WTC11 (cell line): Measurements from ENCODE around the gene ATAD3C. TPM values are rescaled to one million over a fixed set of nuclear protein-coding genes. Genes with fewer than 3 reads are reported as not detected.
A peak's percentile ranks its signal among the peaks of the same experiment; 100 is the strongest.

Experiments used
- ATAC-seq: fragments of 200-7000 bp; cut with Tn5 transposase; 2 replicates; pipeline ENCODE4 v1.10.0; 2021; ENCODE audit warnings: mild to moderate bottlenecking, moderate library complexity
- CTCF ChIA-PET: fragments of 300-600 bp; sonication (Branson Sonifier 250); formaldehyde crosslinking; loops from one replicate; lab custom pipeline; 2021; ENCODE audit warnings: antibody characterized with exemption; lab: Charles Lee
- POLR2A ChIA-PET: fragments of 350-600 bp; sonication (Branson Sonifier 250); formaldehyde crosslinking; loops from one replicate; lab custom pipeline; 2021; ENCODE audit warnings: antibody characterized with exemption; lab: Charles Lee
- DNase-seq: peaks from one replicate; pipeline ENCODE4 v3.0.0; 2021; ENCODE audit warnings: low spot score
- H3K27ac Mint-ChIP-seq: 2 replicates; pipeline ENCODE4 v1.8.0; 2021; ENCODE audit warnings: mixed read lengths
- H3K27me3 Mint-ChIP-seq: 2 replicates; pipeline ENCODE4 v1.8.0; 2021; ENCODE audit warnings: low read depth, mild to moderate bottlenecking, moderate library complexity, mixed read lengths
- H3K36me3 Mint-ChIP-seq: 2 replicates; pipeline ENCODE4 v1.8.0; 2021; ENCODE audit warnings: mixed read lengths
- H3K4me1 Mint-ChIP-seq: 2 replicates; pipeline ENCODE4 v1.8.0; 2022; ENCODE audit warnings: mixed read lengths
- H3K4me3 Mint-ChIP-seq: 2 replicates; pipeline ENCODE4 v1.8.0; 2021; ENCODE audit warnings: mild to moderate bottlenecking, moderate library complexity, mixed read lengths
- H3K9me3 Mint-ChIP-seq: 2 replicates; pipeline ENCODE4 v1.8.0; 2021; ENCODE audit warnings: mixed read lengths
- ARID4B ChIP-seq: sonication (generic); formaldehyde crosslinking; IDR thresholded peaks from 2 replicates; pipeline ENCODE4 v1.8.0; 2023; ENCODE audit warnings: missing genetic modification reagents, mild to moderate bottlenecking, borderline replicate concordance
- ATF1 ChIP-seq: sonication (generic); formaldehyde crosslinking; IDR thresholded peaks from 2 replicates; pipeline ENCODE4 v1.8.1; 2023; ENCODE audit warnings: mild to moderate bottlenecking, moderate library complexity, missing genetic modification reagents
- ATF6 ChIP-seq: sonication (generic); formaldehyde crosslinking; IDR thresholded peaks from 2 replicates; pipeline ENCODE4 v1.8.1; 2023; ENCODE audit warnings: mild to moderate bottlenecking, missing genetic modification reagents
- CREB1 ChIP-seq: sonication (generic); formaldehyde crosslinking; IDR thresholded peaks from 2 replicates; pipeline ENCODE4 v1.8.0; 2023; ENCODE audit warnings: mild to moderate bottlenecking, missing genetic modification reagents
- CREM ChIP-seq: sonication (generic); formaldehyde crosslinking; IDR thresholded peaks from 2 replicates; pipeline ENCODE4 v1.8.1; 2022; ENCODE audit warnings: mild to moderate bottlenecking, missing genetic modification reagents, moderate library complexity
- E2F1 ChIP-seq: sonication (generic); formaldehyde crosslinking; IDR thresholded peaks from 2 replicates; pipeline ENCODE4 v1.8.0; 2022; ENCODE audit warnings: mild to moderate bottlenecking, missing genetic modification reagents
- E2F4 ChIP-seq: sonication (generic); formaldehyde crosslinking; IDR thresholded peaks from 2 replicates; pipeline ENCODE4 v1.8.1; 2022; ENCODE audit warnings: low read depth, mild to moderate bottlenecking, moderate library complexity, missing genetic modification reagents, borderline replicate concordance
- EMX1 ChIP-seq: fragments of 250-450 bp; sonication (Bioruptor Pico); IDR thresholded peaks from 2 replicates; pipeline ENCODE4 v1.8.0; 2021; ENCODE audit warnings: mild to moderate bottlenecking
- FOXJ3 ChIP-seq: sonication (generic); formaldehyde crosslinking; IDR thresholded peaks from 2 replicates; pipeline ENCODE4 v1.9.0; 2021; ENCODE audit warnings: missing genetic modification reagents, mild to moderate bottlenecking, borderline replicate concordance
- FOXK1 ChIP-seq: sonication (generic); formaldehyde crosslinking; IDR thresholded peaks from 2 replicates; pipeline ENCODE4 v1.8.0; 2022; ENCODE audit warnings: mild to moderate bottlenecking, moderate library complexity, missing genetic modification reagents
- GABPB1 ChIP-seq: sonication (generic); formaldehyde crosslinking; IDR thresholded peaks from 2 replicates; pipeline ENCODE4 v1.8.1; 2023; ENCODE audit warnings: mild to moderate bottlenecking, missing genetic modification reagents
- IRF2 ChIP-seq: sonication (generic); formaldehyde crosslinking; IDR thresholded peaks from 2 replicates; pipeline ENCODE4 v1.8.0; 2022; ENCODE audit warnings: low read depth, missing genetic modification reagents, borderline replicate concordance
- JAZF1 ChIP-seq: fragments of 250-450 bp; sonication (Bioruptor Pico); IDR thresholded peaks from 2 replicates; pipeline ENCODE4 v1.9.0; 2021; ENCODE audit warnings: moderate library complexity, mild to moderate bottlenecking, inconsistent platforms
- MLX ChIP-seq: sonication (generic); formaldehyde crosslinking; IDR thresholded peaks from 2 replicates; pipeline ENCODE4 v1.8.1; 2023; ENCODE audit warnings: mild to moderate bottlenecking, missing genetic modification reagents, moderate library complexity
- NFE2L1 ChIP-seq: sonication (generic); formaldehyde crosslinking; IDR thresholded peaks from 2 replicates; pipeline ENCODE4 v1.8.1; 2023; ENCODE audit warnings: missing genetic modification reagents
- NFYB ChIP-seq: sonication (generic); formaldehyde crosslinking; conservative IDR thresholded peaks from 2 replicates; pipeline ENCODE4 v1.8.0; 2022; ENCODE audit warnings: low read depth, missing genetic modification reagents
- NR2C2 ChIP-seq: sonication (generic); formaldehyde crosslinking; IDR thresholded peaks from 2 replicates; pipeline ENCODE4 v1.8.0; 2022; ENCODE audit warnings: mild to moderate bottlenecking, missing genetic modification reagents
- OVOL2 ChIP-seq: fragments of 250-450 bp; sonication (Bioruptor Pico); IDR thresholded peaks from 2 replicates; pipeline ENCODE4 v1.9.0; 2021; ENCODE audit warnings: mild to moderate bottlenecking, borderline replicate concordance
- PRRX2 ChIP-seq: fragments of 250-450 bp; sonication (Bioruptor Pico); IDR thresholded peaks from 2 replicates; pipeline ENCODE4 v1.8.0; 2021; ENCODE audit warnings: mild to moderate bottlenecking
- RORB ChIP-seq: fragments of 250-450 bp; sonication (Bioruptor Pico); IDR thresholded peaks from 2 replicates; pipeline ENCODE4 v1.9.0; 2021; ENCODE audit warnings: mild to moderate bottlenecking
- SMAD3 ChIP-seq: sonication (generic); formaldehyde crosslinking; IDR thresholded peaks from 2 replicates; pipeline ENCODE4 v1.8.0; 2022; ENCODE audit warnings: missing genetic modification reagents, mild to moderate bottlenecking, borderline replicate concordance
- SMAD4 ChIP-seq: sonication (generic); formaldehyde crosslinking; IDR thresholded peaks from 2 replicates; pipeline ENCODE4 v1.8.0; 2022; ENCODE audit warnings: mild to moderate bottlenecking, missing genetic modification reagents
- TCF7 ChIP-seq: sonication (generic); formaldehyde crosslinking; IDR thresholded peaks from 2 replicates; pipeline ENCODE4 v1.8.0; 2022; ENCODE audit warnings: mild to moderate bottlenecking, low read depth, missing genetic modification reagents, moderate library complexity
- ZBTB21 ChIP-seq: sonication (generic); formaldehyde crosslinking; IDR thresholded peaks from 2 replicates; pipeline ENCODE4 v1.8.1; 2023; ENCODE audit warnings: mild to moderate bottlenecking, missing genetic modification reagents, borderline replicate concordance
- ZNF317 ChIP-seq: sonication (generic); formaldehyde crosslinking; IDR thresholded peaks from 2 replicates; pipeline ENCODE4 v1.8.1; 2023; ENCODE audit warnings: low read depth, mild to moderate bottlenecking, moderate library complexity, missing genetic modification reagents, borderline replicate concordance
- total RNA-seq: library from RNA; stranded (reverse); gene quantifications from 3 replicates; pipeline ENCODE4 v1.2.3, GENCODE V29; 2021
- TF ChIP-seq, protein P1 (sequence below): sonication (generic); formaldehyde crosslinking; IDR thresholded peaks from 2 replicates; pipeline ENCODE4 v1.8.0; 2022; ENCODE audit warnings: mild to moderate bottlenecking, missing genetic modification reagents

ATAD3C gene
- total RNA-seq, 1 experiment from 2014 or later: 0.61 TPM

DNA sequence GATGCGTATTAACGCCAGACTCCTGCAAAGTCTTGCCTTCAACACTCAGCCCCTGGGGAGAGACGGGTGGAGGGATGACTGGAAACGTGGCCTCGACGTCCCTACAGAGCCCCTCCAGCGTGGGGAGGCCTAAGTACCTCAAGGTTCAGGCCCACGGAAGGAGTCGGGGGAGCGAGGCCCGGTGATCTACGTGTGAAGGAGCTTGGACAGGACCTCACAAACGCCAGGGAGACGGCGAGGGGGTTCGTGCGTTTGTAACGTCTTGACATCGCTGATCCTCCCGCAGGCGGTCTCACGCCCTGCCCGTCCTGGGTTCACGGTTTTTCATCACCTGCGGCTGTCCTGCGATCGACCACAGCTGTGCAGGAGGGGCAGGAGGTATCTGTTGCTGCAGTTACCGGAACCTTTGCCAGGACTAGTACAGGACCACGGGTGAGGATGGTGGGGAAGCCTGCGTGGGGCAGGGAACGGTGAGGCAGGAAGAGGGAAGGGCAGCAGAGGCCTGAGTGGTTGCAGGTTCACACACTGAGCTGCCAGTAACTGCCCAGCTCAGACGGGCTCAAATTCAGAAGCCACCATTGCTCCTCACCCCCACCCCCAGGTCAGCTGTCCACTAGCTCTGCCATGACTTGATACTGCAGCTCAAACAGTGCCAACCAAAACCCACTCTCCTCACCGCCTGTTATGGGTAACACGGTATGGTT lies 49.5 kb upstream of the ATAD3C start (continued):
- TF ChIP-seq ARID4B (peak; percentile 59; the same call in 1 of the 2 replicates), RORB (CRISPR knock-in tag) (no peak), ATF6 (CRISPR knock-in tag) (no peak), TCF7 (CRISPR knock-in tag) (no peak), SMAD4 (CRISPR knock-in tag) (0 out of 2 replicates have a peak, but pooled peaks have one; percentile 17), ZNF317 (no peak)
- TF ChIP-seq, protein P1, sequence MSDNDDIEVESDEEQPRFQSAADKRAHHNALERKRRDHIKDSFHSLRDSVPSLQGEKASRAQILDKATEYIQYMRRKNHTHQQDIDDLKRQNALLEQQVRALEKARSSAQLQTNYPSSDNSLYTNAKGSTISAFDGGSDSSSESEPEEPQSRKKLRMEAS (CRISPR knock-in tag): no peak

DNA sequence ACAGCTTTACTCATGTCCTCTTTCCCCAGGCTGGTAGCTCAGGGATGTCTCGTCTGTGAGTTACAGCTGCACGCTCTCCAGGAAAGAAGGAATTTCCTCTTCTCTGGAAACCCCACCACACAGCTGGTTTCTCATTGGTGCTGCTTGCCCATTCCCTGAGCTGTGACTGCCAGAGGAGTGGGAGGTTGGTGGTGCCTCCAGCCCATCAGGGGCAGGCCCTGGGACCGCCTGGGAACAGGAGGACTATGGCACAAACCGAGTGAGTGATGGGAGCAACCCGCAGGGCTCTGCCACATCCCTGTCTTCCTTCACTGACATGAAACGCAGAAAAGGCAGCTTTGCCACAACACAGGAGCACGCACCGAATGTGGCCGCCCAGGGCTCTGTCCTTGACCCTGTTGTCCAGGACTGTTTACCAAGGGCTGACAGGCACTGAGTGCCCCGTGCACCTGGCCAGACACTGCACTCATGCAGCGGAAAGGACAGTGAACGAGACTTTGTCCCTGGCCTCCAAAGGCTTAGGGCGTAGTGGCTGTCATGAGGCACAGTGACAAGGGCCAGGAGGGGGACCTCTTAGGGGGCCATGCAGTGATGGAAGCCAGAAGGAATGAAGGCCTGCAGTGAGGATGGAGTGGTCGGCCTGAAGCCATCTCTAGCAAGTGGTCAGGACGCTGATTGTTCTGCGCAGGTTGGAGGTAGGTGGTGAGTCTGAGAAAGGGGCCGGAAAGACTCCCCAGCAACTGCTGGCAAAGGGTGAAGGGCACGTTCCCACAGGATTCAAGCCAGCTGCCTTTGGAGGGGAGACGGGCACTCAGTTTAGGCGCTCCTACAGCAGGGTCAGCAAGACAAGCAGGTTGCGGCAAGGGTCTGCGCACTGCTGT lies 48.7 kb upstream of the ATAD3C start:
- Mint-ChIP-seq H3K9me3 (no peaks in the 10 kb centered on the region), H3K27ac (peak overlapping the region; percentile 72), H3K4me1 (peaks cover 34% of the 10 kb centered on the region), H3K36me3 (peaks cover 60% of the 10 kb centered on the region), H3K4me3 (peak overlapping the region; percentile 85), H3K27me3 (no peaks in the 10 kb centered on the region)
- ChIA-PET CTCF (interaction anchor here (2.4 to 2.5 kb wide), 2 partner anchors 29 to 104 kb away, joined by 12 to 14 read pairs; no protein-coding TSS in a partner anchor), POLR2A (interaction anchor here (1.2 to 2.3 kb wide), 2 partner anchors 10 to 26 kb away, joined by 3 to 12 read pairs; partner anchors contain the start of gene AURKAIP1)
- ATAC-seq: no peak
- no peak for DNase-seq
- TF ChIP-seq JAZF1 (no peak), NFE2L1 (no peak), PRRX2 (no peak), NR2C2 (no peak), FOXK1 (CRISPR knock-in tag) (no peak), ATF1 (0 out of 2 replicates have a peak, but pooled peaks have one; percentile 31), MLX (CRISPR knock-in tag) (peak; percentile 61; the same call in 1 of the 2 replicates), TCF7 (CRISPR knock-in tag) (no peak), IRF2 (CRISPR knock-in tag) (no peak), GABPB1 (peak; percentile 83), OVOL2 (no peak), CREM (CRISPR knock-in tag) (no peak), SMAD3 (CRISPR knock-in tag) (no peak), E2F1 (CRISPR knock-in tag) (no peak), EMX1 (0 out of 2 replicates have a peak, but pooled peaks have one; percentile 49), E2F4 (no peak), FOXJ3 (CRISPR knock-in tag) (no peak), NFYB (CRISPR knock-in tag) (no peak), CREB1 (CRISPR knock-in tag) (no peak), ZBTB21 (CRISPR knock-in tag) (no peak)
